ENCODE data around the gene SLC2A6. TPM values are rescaled to one million over a fixed set of nuclear protein-coding genes. Genes with fewer than 3 reads are reported as not detected.

SLC2A6 gene
- polyA plus RNA-seq, 1 donor = 1.7 TPM

DNA sequence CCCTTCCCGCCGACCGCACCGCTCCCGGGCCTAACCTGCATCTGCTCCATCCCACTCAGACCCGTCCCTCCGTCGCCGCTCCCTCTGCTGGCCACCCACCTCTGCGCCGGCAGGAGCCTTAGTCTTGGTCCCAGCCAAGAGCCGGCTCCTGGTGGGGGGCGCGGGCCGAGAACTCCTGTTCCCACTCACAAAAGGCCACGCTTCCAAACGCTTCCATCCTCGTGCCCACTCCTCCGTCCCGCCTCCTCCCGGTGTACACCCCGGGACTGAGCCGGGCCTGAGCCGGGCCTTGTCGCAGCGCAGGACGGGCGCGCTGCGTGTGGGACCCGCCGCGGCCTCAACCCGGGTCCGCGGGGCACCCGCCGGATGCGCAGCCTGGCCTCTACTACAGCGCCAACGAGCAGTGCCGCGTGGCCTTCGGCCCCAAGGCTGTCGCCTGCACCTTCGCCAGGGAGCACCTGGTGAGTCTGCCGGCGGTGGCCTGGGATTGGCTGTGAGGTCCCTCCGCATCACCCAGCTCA lies 49.2 kb downstream of the SLC2A6 start:
- no peaks in the 10 kb centered on the region for H3K4me1 ChIP-seq (ENCODE audit: control insufficient read depth, insufficient read depth, low read length)
- no peak overlapping the region for H3K4me3 ChIP-seq (ENCODE audit: low read length)
- no CpG with 5 or more reads among the region's 49 CpGs for WGBS (ENCODE audit: insufficient coverage, low lambda C conversion rate)
- peak in 1 of 2 donors; percentile 44 for DNase-seq
- H3K27me3 ChIP-seq (ENCODE audit: control insufficient read depth, insufficient read depth, low read length) = peaks cover 11% of the 10 kb centered on the region
- H3K9me3 ChIP-seq (ENCODE audit: control insufficient read depth, low read depth, low read length) = no peaks in the 10 kb centered on the region
- no peak overlapping the region for H3K27ac ChIP-seq (ENCODE audit: low read length)
- H3K36me3 ChIP-seq (ENCODE audit: control insufficient read depth, insufficient read depth, low read length) = no peaks in the 10 kb centered on the region

DNA sequence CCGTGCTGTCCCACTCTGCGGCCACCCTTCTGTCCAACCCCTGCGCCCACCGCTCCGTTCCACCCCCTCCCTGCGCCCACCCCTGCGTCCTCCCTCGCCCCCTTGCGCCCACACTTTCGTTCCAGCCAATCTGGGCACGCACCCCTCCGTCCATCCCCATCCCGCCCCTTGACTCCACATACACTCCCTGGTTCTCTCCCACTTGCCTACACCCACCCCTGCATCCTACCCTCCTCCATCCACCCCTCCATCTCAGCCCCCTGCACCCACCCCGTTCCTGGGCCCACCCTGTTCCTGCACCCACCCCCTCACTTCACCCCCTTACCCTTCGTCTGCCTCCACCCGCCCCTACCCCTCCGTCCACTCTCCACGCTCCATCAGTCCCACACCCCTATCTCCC lies 49.7 kb downstream of the SLC2A6 start:
- WGBS (ENCODE audit: insufficient coverage, low lambda C conversion rate) = no CpG with 5 or more reads among the region's 18 CpGs
- no peak overlapping the region for H3K27ac ChIP-seq (ENCODE audit: low read length)
- H3K9me3 ChIP-seq (ENCODE audit: control insufficient read depth, low read depth, low read length) = no peaks in the 10 kb centered on the region
- DNase-seq = no peak
- H3K4me1 ChIP-seq (ENCODE audit: control insufficient read depth, insufficient read depth, low read length) = no peaks in the 10 kb centered on the region
- H3K27me3 ChIP-seq (ENCODE audit: control insufficient read depth, insufficient read depth, low read length) = peaks cover 11% of the 10 kb centered on the region
- no peak overlapping the region for H3K4me3 ChIP-seq (ENCODE audit: low read length)
- H3K36me3 ChIP-seq (ENCODE audit: control insufficient read depth, insufficient read depth, low read length) = no peaks in the 10 kb centered on the region

DNA sequence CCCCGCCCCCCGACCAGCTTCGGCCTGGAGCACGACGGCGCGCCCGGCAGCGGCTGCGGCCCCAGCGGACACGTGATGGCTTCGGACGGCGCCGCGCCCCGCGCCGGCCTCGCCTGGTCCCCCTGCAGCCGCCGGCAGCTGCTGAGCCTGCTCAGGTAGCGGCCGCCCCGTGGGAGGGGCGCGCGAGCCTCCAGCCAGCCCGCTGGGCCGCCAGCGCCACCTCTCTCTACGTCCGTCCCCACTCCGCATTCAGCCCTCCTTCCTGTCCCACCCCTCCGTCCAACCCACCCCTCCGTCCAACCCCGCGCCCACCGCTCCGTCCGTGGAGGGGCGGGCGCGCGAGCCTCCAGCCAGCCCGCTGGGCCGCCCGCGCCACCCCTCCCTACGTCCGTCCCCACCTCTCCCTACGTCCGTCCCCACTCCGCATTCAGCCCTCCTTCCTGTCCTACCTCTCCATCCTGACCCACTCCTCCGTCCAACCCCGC lies 50.2 kb downstream of the SLC2A6 start:
- Histone ChIP-seq H3K27ac (ENCODE audit: low read length) (no peak overlapping the region), H3K27me3 (ENCODE audit: control insufficient read depth, insufficient read depth, low read length) (peaks cover 11% of the 10 kb centered on the region), H3K36me3 (ENCODE audit: control insufficient read depth, insufficient read depth, low read length) (no peaks in the 10 kb centered on the region), H3K4me1 (ENCODE audit: control insufficient read depth, insufficient read depth, low read length) (no peaks in the 10 kb centered on the region), H3K9me3 (ENCODE audit: control insufficient read depth, low read depth, low read length) (no peaks in the 10 kb centered on the region), H3K4me3 (ENCODE audit: low read length) (no peak overlapping the region)
- DNase-seq = peak in 1 of 2 donors; percentile 40
- WGBS (ENCODE audit: insufficient coverage, low lambda C conversion rate) = no CpG with 5 or more reads among the region's 57 CpGs

DNA sequence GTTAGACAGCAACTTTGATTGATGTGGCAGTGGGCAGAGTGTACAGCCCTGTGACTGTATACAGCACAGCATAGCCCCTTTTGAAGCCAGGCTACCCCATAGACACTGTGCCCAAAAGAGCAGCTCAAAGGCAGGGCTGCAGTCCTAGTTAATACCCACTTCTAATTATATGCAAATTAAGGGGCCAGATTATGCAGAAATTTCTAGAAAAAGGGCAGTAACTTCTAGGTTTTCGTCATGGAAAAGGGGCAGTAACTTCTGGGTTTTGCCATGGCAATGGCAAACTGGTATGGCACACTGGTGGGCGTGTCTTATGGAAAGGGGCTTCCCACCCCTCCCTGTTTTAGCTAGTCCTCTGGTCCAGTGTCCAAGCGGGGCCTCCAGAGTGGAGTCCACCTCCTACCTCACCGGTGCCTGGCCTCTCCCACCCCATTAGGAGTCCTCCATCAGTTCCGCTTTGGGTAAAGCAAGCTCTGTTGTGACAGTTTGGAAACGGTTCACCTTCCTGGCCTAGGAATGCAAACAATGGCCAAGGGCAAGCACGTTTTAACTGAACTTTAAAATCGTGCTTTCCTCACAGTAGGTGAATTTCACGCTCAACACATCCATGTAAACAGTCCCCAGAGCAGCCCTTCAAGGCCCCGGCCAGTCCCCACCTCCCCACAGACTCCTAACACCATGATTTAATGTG lies 51.1 kb downstream of the SLC2A6 start:
- Histone ChIP-seq H3K36me3 (ENCODE audit: control insufficient read depth, insufficient read depth, low read length) (no peaks in the 10 kb centered on the region), H3K4me3 (ENCODE audit: low read length) (no peak overlapping the region), H3K27ac (ENCODE audit: low read length) (no peak overlapping the region), H3K9me3 (ENCODE audit: control insufficient read depth, low read depth, low read length) (no peaks in the 10 kb centered on the region), H3K27me3 (ENCODE audit: control insufficient read depth, insufficient read depth, low read length) (peaks cover 11% of the 10 kb centered on the region), H3K4me1 (ENCODE audit: control insufficient read depth, insufficient read depth, low read length) (no peaks in the 10 kb centered on the region)
- WGBS (ENCODE audit: insufficient coverage, low lambda C conversion rate) = 80% methylated on average over 1 of the region's 10 CpGs
- DNase-seq = no peak

DNA sequence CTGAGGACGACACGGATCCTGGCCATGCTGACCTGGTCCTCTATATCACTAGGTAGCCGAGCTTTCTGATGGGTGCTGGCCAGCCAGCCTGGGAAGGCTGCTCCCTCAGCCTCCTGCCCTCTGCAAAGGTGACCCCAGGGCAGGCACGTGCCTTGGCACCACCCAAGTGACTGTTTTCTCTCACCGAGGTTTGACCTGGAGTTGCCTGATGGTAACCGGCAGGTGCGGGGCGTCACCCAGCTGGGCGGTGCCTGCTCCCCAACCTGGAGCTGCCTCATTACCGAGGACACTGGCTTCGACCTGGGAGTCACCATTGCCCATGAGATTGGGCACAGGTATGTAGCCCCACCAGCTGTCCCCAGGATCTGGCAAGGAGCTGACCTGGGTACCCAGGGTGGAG lies 52.9 kb downstream of the SLC2A6 start:
- WGBS (ENCODE audit: insufficient coverage, low lambda C conversion rate) = no CpG with 5 or more reads among the region's 11 CpGs
- H3K4me3 ChIP-seq (ENCODE audit: low read length) = no peak overlapping the region
- H3K36me3 ChIP-seq (ENCODE audit: control insufficient read depth, insufficient read depth, low read length) = no peaks in the 10 kb centered on the region
- H3K4me1 ChIP-seq (ENCODE audit: control insufficient read depth, insufficient read depth, low read length) = no peaks in the 10 kb centered on the region
- H3K27me3 ChIP-seq (ENCODE audit: control insufficient read depth, insufficient read depth, low read length) = peaks cover 11% of the 10 kb centered on the region
- DNase-seq = no peak
- no peaks in the 10 kb centered on the region for H3K9me3 ChIP-seq (ENCODE audit: control insufficient read depth, low read depth, low read length)
- H3K27ac ChIP-seq (ENCODE audit: low read length) = no peak overlapping the region

DNA sequence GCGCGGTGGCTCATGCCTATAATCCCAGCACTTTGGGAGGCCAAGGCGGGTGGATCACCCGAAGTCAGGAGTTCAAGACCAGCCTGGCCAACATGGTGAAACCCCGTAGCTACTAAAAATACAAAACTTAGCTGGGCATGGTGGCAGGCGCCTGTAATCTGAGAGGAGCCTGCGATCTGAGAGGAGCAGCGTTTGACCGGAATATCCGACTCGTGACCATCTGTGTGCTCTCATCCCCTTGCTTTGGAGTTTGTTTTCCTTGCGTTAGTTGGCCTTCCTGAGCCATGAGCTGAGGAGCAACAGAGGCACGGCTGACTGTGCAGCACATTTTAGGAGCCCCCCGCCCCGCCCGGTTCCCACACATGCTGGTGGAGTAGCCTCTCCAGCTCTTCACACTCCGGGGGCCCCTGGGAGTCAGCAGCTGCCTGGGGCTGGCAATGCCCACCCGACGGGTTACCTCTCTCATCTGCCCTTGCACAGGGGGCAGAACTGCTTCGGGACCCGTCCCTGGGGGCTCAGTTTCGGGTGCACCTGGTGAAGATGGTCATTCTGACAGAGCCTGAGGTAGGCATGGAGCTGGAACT lies 53.8 kb downstream of the SLC2A6 start:
- H3K4me1 ChIP-seq (ENCODE audit: control insufficient read depth, insufficient read depth, low read length) = no peaks in the 10 kb centered on the region
- H3K4me3 ChIP-seq (ENCODE audit: low read length) = no peak overlapping the region
- no CpG with 5 or more reads among the region's 22 CpGs for WGBS (ENCODE audit: insufficient coverage, low lambda C conversion rate)
- no peak overlapping the region for H3K27ac ChIP-seq (ENCODE audit: low read length)
- no peak for DNase-seq
- H3K9me3 ChIP-seq (ENCODE audit: control insufficient read depth, low read depth, low read length) = no peaks in the 10 kb centered on the region
- peaks cover 11% of the 10 kb centered on the region for H3K27me3 ChIP-seq (ENCODE audit: control insufficient read depth, insufficient read depth, low read length)
- H3K36me3 ChIP-seq (ENCODE audit: control insufficient read depth, insufficient read depth, low read length) = no peaks in the 10 kb centered on the region

DNA sequence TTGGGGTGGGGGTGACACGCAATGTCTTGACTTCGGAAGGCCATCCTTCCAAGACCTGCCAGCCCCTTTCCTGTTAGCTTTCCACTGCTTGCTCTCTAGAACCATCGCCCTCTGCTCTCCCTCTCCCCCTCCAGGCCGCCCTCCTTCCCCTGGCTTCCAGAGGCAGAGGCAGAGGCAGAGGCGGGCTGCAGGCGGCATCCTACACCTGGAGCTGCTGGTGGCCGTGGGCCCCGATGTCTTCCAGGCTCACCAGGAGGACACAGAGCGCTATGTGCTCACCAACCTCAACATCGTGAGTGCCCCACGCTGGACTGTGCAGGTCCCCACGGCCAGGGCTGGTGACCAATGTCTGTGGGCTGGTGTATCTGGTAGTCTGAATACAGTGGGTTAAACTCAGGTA lies 54.7 kb downstream of the SLC2A6 start:
- Histone ChIP-seq H3K4me1 (ENCODE audit: control insufficient read depth, insufficient read depth, low read length) (peaks cover 4% of the 10 kb centered on the region), H3K4me3 (ENCODE audit: low read length) (no peak overlapping the region), H3K27me3 (ENCODE audit: control insufficient read depth, insufficient read depth, low read length) (peaks cover 11% of the 10 kb centered on the region), H3K27ac (ENCODE audit: low read length) (no peak overlapping the region), H3K9me3 (ENCODE audit: control insufficient read depth, low read depth, low read length) (no peaks in the 10 kb centered on the region), H3K36me3 (ENCODE audit: control insufficient read depth, insufficient read depth, low read length) (no peaks in the 10 kb centered on the region)
- DNase-seq = no peak
- no CpG with 5 or more reads among the region's 12 CpGs for WGBS (ENCODE audit: insufficient coverage, low lambda C conversion rate)

DNA sequence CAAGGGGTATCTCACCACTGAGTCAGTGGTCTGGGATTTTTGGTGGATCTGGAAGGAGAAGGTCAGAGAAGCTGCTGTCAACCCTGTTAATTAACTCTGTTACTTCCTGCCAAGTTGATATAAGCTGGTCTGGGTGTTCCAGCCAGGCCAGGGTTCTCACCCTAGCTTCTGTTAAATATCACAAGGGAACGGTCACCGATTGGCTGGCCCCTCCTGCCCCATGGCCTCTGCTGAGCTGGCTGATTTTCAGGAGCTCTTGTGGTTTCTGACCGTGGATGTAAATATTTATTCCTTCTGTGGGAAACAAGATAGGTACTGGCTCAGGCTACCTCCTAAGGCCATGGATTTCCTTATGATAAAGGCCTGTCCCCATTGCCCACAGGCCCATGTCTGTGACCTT lies 55.7 kb downstream of the SLC2A6 start:
- WGBS (ENCODE audit: insufficient coverage, low lambda C conversion rate) = no CpG with 5 or more reads among the region's 3 CpGs
- H3K4me1 ChIP-seq (ENCODE audit: control insufficient read depth, insufficient read depth, low read length) = peaks cover 8% of the 10 kb centered on the region
- no peak for DNase-seq
- no peaks in the 10 kb centered on the region for H3K9me3 ChIP-seq (ENCODE audit: control insufficient read depth, low read depth, low read length)
- H3K36me3 ChIP-seq (ENCODE audit: control insufficient read depth, insufficient read depth, low read length) = no peaks in the 10 kb centered on the region
- H3K4me3 ChIP-seq (ENCODE audit: low read length) = no peak overlapping the region
- peaks cover 10% of the 10 kb centered on the region for H3K27me3 ChIP-seq (ENCODE audit: control insufficient read depth, insufficient read depth, low read length)
- H3K27ac ChIP-seq (ENCODE audit: low read length) = no peak overlapping the region

DNA sequence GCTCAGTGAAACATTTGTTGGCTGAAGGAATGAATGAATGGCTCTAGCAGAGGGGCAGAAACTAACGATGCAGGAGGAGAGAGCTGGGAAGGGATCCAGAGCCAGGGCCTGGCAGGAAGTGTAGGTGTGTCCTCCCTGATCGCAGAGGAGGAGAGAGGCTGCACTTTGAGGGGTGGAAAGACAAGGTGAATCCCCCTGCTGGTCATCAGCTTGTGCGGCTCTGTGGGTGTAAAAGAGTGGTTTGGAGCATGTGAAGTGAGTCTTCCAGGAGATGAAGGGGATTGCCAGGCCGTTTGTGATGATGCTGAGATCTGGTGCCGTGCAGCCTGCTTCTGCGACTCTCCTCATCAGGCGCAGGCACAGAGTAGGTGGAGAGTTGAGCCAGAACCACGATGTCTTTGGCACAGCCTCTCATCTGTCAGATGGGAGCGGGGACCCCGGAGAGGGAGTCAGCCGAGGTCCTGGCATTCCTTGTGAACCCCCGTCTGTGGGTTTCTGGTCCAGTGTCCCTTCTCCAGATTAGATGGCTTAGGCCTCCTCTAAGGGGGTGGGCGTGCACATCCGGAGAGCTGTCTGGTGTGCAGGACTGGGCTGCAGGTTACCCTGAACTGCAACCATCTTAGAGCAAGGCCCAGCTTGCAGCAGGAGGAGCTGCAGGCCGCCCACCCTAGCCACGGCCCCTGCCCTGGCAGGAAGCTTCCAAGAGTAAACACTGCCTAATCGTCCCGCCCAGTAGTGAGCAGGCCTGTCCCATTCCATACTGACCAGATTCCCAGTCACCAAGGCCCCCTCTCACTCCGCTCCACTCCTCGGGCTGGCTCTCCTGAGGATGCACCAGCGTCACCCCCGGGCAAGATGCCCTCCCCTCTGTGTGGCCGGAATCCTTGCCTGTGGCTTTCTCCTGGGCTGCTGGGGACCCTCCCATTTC lies 57.0 kb downstream of the SLC2A6 start, which contains the start of gene ADAMTS13:
Gene ADAMTS13 (plus strand): TSS at position 753 of the 928 bp plus-strand sequence. CDS start 77 bp downstream, at position 830.
- peaks cover 8% of the 10 kb centered on the region for H3K4me1 ChIP-seq (ENCODE audit: control insufficient read depth, insufficient read depth, low read length)
- no peaks in the 10 kb centered on the region for H3K9me3 ChIP-seq (ENCODE audit: control insufficient read depth, low read depth, low read length)
- H3K27me3 ChIP-seq (ENCODE audit: control insufficient read depth, insufficient read depth, low read length) = no peaks in the 10 kb centered on the region
- DNase-seq = no peak
- 20% methylated on average over 1 of the region's 23 CpGs for WGBS (ENCODE audit: insufficient coverage, low lambda C conversion rate)
- H3K4me3 ChIP-seq (ENCODE audit: low read length) = no peak within 1 kb of the TSS
- H3K27ac ChIP-seq (ENCODE audit: low read length) = no peak within 1 kb of the TSS
- H3K36me3 ChIP-seq (ENCODE audit: control insufficient read depth, insufficient read depth, low read length) = no peaks in the 10 kb centered on the region

All from large intestine (tissue), 3 donors.